HepG2 (cell line): ENCODE data around the gene SESN2. TPM values are rescaled to one million over a fixed set of nuclear protein-coding genes. Genes with fewer than 3 reads are reported as not detected.

Source experiments
- ARHGAP35 ChIP-seq: sonication (generic); formaldehyde crosslinking; IDR thresholded peaks from 2 replicates; pipeline ENCODE4 v1.9.0; 2022; ENCODE audit warnings: mild to moderate bottlenecking, inconsistent platforms, moderate library complexity, missing genetic modification reagents, borderline replicate concordance
- DNMT3B ChIP-seq: conservative IDR thresholded peaks from 2 replicates; pipeline ENCODE4 v1.6.1; 2016; ENCODE audit warnings: missing biosample characterization, control low read depth
- FOXM1 ChIP-seq: sonication (generic); formaldehyde crosslinking; IDR thresholded peaks from 2 replicates; pipeline ENCODE4 v1.5.0; 2020; ENCODE audit warnings: missing genetic modification reagents
- FOXP1 ChIP-seq, 2 experiments: fragments of 450-650 bp in 1 of 2; IDR thresholded peaks; 2 replicates each; pipeline ENCODE4 v1.6.1; 2017 to 2018; ENCODE audit warnings: antibody characterized with exemption in 1 of 2
- HINFP ChIP-seq: sonication (generic); formaldehyde crosslinking; IDR thresholded peaks from 2 replicates; pipeline ENCODE4 v1.4.0; 2020; ENCODE audit warnings: low read depth, mild to moderate bottlenecking, missing genetic modification reagents
- KDM1A ChIP-seq: IDR thresholded peaks from 2 replicates; pipeline ENCODE4 v1.6.1; 2016; ENCODE audit warnings: missing compliant biosample characterization
- LRRFIP1 ChIP-seq: sonication (generic); formaldehyde crosslinking; conservative IDR thresholded peaks from 2 replicates; pipeline ENCODE4 v1.4.0; 2020; ENCODE audit warnings: missing genetic modification reagents
- PCBP1 ChIP-seq: fragments of 200-400 bp; formaldehyde crosslinking; IDR thresholded peaks from 2 replicates; pipeline ENCODE4 v1.6.1; 2017; ENCODE audit warnings: mild to moderate bottlenecking, low read depth, low read length, borderline replicate concordance
- PHB2 ChIP-seq: fragments of 450-650 bp; IDR thresholded peaks from 2 replicates; pipeline ENCODE4 v1.6.1; 2018; ENCODE audit not compliant: partially characterized antibody
- POLR2AphosphoS5 ChIP-seq: IDR thresholded peaks from 2 replicates; pipeline ENCODE4 v1.6.1; 2012; ENCODE audit warnings: low read depth, low read length
- RFX5 ChIP-seq: IDR thresholded peaks from 2 replicates; pipeline ENCODE4 v1.6.1; 2011; ENCODE audit warnings: low read depth, low read length, improper control_type of control experiment
- SAFB2 ChIP-seq: sonication (generic); formaldehyde crosslinking; IDR thresholded peaks from 2 replicates; pipeline ENCODE4 v1.5.1; 2020; ENCODE audit warnings: missing genetic modification reagents, low read depth, mild to moderate bottlenecking, borderline replicate concordance
- SALL1 ChIP-seq: sonication (generic); formaldehyde crosslinking; IDR thresholded peaks from 2 replicates; pipeline ENCODE4 v1.8.0; 2022; ENCODE audit warnings: mild to moderate bottlenecking, missing genetic modification reagents
- SRSF1 ChIP-seq: fragments of 200-400 bp; formaldehyde crosslinking; optimal IDR thresholded peaks from 2 replicates; pipeline ENCODE3; 2017; ENCODE audit warnings: mild to moderate bottlenecking, low read depth, low read length, moderate library complexity
- ZFYVE20 ChIP-seq: sonication (generic); formaldehyde crosslinking; IDR thresholded peaks from 2 replicates; pipeline ENCODE4 v1.8.0; 2023; ENCODE audit warnings: low read depth, mild to moderate bottlenecking, moderate library complexity, missing genetic modification reagents, borderline replicate concordance
- ZNF121 ChIP-seq: sonication (generic); formaldehyde crosslinking; IDR thresholded peaks from 2 replicates; pipeline ENCODE4 v1.5.0; 2020; ENCODE audit warnings: mild to moderate bottlenecking, missing genetic modification reagents
- ZNF337 ChIP-seq: sonication (generic); formaldehyde crosslinking; IDR thresholded peaks from 2 replicates; pipeline ENCODE4 v1.5.1; 2020; ENCODE audit warnings: missing genetic modification reagents, low read depth, mild to moderate bottlenecking, borderline replicate concordance
- ZNF510 ChIP-seq: sonication (generic); formaldehyde crosslinking; IDR thresholded peaks from 2 replicates; pipeline ENCODE4 v1.4.0; 2020; ENCODE audit warnings: low read depth, mild to moderate bottlenecking, missing genetic modification reagents
- ZNF589 ChIP-seq: sonication (generic); formaldehyde crosslinking; conservative IDR thresholded peaks from 2 replicates; pipeline ENCODE4 v1.8.0; 2022; ENCODE audit warnings: mild to moderate bottlenecking, moderate library complexity, missing genetic modification reagents
- ZSCAN29 ChIP-seq: sonication (generic); formaldehyde crosslinking; conservative IDR thresholded peaks from 2 replicates; pipeline ENCODE4 v1.4.0; 2020; ENCODE audit warnings: mild to moderate bottlenecking, missing genetic modification reagents
- ZXDC ChIP-seq: sonication (generic); formaldehyde crosslinking; IDR thresholded peaks from 2 replicates; pipeline ENCODE4 v1.5.0; 2020; ENCODE audit warnings: mild to moderate bottlenecking, missing genetic modification reagents
- polyA plus RNA-seq, 8 experiments: library from polyadenylated mRNA; depleted of rRNA in 3 of 8; stranded (reverse) in 7 of 8; unstranded in 1 of 8; fragments of >200 nt; fragmentation: Illumina TruSeq in 4 of 8; extraction: Trizol in 4 of 8; gene quantifications; 2 replicates each; pipeline versions ENCODE4 v1.2.1 to v1.2.3, GENCODE V29; 2011 to 2016; ENCODE audit warnings: low read depth in 4 of 8, missing spikeins in 1 of 8, mixed read lengths in 1 of 8; ENCODE audit not compliant: insufficient read depth in 1 of 8
- total RNA-seq, 5 experiments: library from RNA; depleted of rRNA; stranded (reverse); fragments of >200 nt; fragmentation: Illumina TruSeq; extraction: Trizol; gene quantifications; 2 replicates each; pipeline ENCODE4 v1.2.3, GENCODE V29; 2016; ENCODE audit warnings: low read depth in 1 of 5
- TF ChIP-seq, protein P1 (sequence below): IDR thresholded peaks from 2 replicates; pipeline ENCODE4 v1.6.1; 2016; ENCODE audit warnings: missing genetic modification reagents, missing compliant biosample characterization
- TF ChIP-seq, protein P2 (sequence below): IDR thresholded peaks from 2 replicates; pipeline ENCODE4 v1.6.1; 2012; ENCODE audit warnings: inconsistent platforms

Gene SESN2
- total and polyA plus RNA-seq, 2 of the 13 experiments (the other 11 are each of a cell fraction or from before 2014, with no cell fraction given): 13.2 to 19.1 TPM

- TF ChIP-seq ARHGAP35 (CRISPR knock-in tag): peak; percentile 64; the same call in 1 of the 2 replicates
- TF ChIP-seq PCBP1: no peak
- no peak; the same call in none of the 2 replicates for TF ChIP-seq ZNF510
- no peak for TF ChIP-seq ZNF589 (CRISPR knock-in tag)
- TF ChIP-seq, protein P1, sequence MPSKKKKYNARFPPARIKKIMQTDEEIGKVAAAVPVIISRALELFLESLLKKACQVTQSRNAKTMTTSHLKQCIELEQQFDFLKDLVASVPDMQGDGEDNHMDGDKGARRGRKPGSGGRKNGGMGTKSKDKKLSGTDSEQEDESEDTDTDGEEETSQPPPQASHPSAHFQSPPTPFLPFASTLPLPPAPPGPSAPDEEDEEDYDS (CRISPR knock-in tag): peak; percentile 85
- no peak for TF ChIP-seq ZNF121 (CRISPR knock-in tag)
- no peak for TF ChIP-seq LRRFIP1
- peak; percentile 98 for TF ChIP-seq HINFP (CRISPR knock-in tag)
- TF ChIP-seq, protein P2, sequence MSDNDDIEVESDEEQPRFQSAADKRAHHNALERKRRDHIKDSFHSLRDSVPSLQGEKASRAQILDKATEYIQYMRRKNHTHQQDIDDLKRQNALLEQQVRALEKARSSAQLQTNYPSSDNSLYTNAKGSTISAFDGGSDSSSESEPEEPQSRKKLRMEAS: peak; percentile 91
- peak; percentile 42; the same call in 1 of the 2 replicates for TF ChIP-seq ZNF337
- TF ChIP-seq ZSCAN29 (CRISPR knock-in tag): no peak
- peak; percentile 75 for TF ChIP-seq SALL1 (CRISPR knock-in tag)
- TF ChIP-seq KDM1A (CRISPR knock-in tag): no peak; the same call in 1 of the 2 replicates
- TF ChIP-seq SAFB2 (CRISPR knock-in tag): no peak
- no peak for TF ChIP-seq PHB2
- no peak for TF ChIP-seq RFX5
- TF ChIP-seq ZFYVE20 (CRISPR knock-in tag): no peak
- TF ChIP-seq DNMT3B (CRISPR knock-in tag): no peak
- TF ChIP-seq ZXDC (CRISPR knock-in tag): no peak
- no peak for TF ChIP-seq SRSF1
- TF ChIP-seq POLR2AphosphoS5: peak; percentile 89
- no peak for TF ChIP-seq FOXM1 (CRISPR knock-in tag)
- TF ChIP-seq FOXP1 (IDR thresholded peaks at IDR 0.05): no peak
- TF ChIP-seq FOXP1 (CRISPR knock-in tag; IDR thresholded peaks at IDR 0.05): no peak
These were observed 26.6 kb upstream of the SESN2 start, which contains the start of gene DNAJC8 (continued) for GRCh38 chr1:28232558-28233263.
